WTC11 (cell line): ENCODE data around the gene SELENOV.

ENCODE experiments used
- ELF4 ChIP-seq: sonication (generic); formaldehyde crosslinking; IDR thresholded peaks from 2 replicates; pipeline ENCODE4 v1.8.1; 2022; ENCODE audit warnings: low read depth, mild to moderate bottlenecking, moderate library complexity, missing genetic modification reagents
- FOXJ3 ChIP-seq: sonication (generic); formaldehyde crosslinking; IDR thresholded peaks from 2 replicates; pipeline ENCODE4 v1.9.0; 2021; ENCODE audit warnings: missing genetic modification reagents, mild to moderate bottlenecking, borderline replicate concordance
- MXD4 ChIP-seq: fragments of 250-450 bp; sonication (Bioruptor Pico); IDR thresholded peaks from 2 replicates; pipeline ENCODE4 v1.8.0; 2021; ENCODE audit warnings: mild to moderate bottlenecking, moderate library complexity, borderline replicate concordance
- SMAD3 ChIP-seq: sonication (generic); formaldehyde crosslinking; IDR thresholded peaks from 2 replicates; pipeline ENCODE4 v1.8.0; 2022; ENCODE audit warnings: missing genetic modification reagents, mild to moderate bottlenecking, borderline replicate concordance
- SP1 ChIP-seq: sonication (generic); formaldehyde crosslinking; conservative IDR thresholded peaks from 2 replicates; pipeline ENCODE4 v1.8.1; 2022; ENCODE audit warnings: missing genetic modification reagents
- TF ChIP-seq, protein P1 (sequence below): fragments of 200-600 bp; IDR thresholded peaks from 2 replicates; pipeline ENCODE4 v1.8.0; 2022; ENCODE audit warnings: antibody characterized with exemption
- TF ChIP-seq, protein P2 (sequence below): sonication (generic); formaldehyde crosslinking; IDR thresholded peaks from 2 replicates; pipeline ENCODE4 v1.8.1; 2022; ENCODE audit warnings: low read depth, missing genetic modification reagents, borderline replicate concordance
- TF ChIP-seq, protein P3 (sequence below): sonication (generic); formaldehyde crosslinking; IDR thresholded peaks from 2 replicates; pipeline ENCODE4 v1.8.0; 2022; ENCODE audit warnings: mild to moderate bottlenecking, missing genetic modification reagents
- TF ChIP-seq, protein P4 (sequence below): sonication (generic); formaldehyde crosslinking; IDR thresholded peaks from 2 replicates; pipeline ENCODE4 v1.8.0; 2022; ENCODE audit warnings: mild to moderate bottlenecking, missing genetic modification reagents

DNA sequence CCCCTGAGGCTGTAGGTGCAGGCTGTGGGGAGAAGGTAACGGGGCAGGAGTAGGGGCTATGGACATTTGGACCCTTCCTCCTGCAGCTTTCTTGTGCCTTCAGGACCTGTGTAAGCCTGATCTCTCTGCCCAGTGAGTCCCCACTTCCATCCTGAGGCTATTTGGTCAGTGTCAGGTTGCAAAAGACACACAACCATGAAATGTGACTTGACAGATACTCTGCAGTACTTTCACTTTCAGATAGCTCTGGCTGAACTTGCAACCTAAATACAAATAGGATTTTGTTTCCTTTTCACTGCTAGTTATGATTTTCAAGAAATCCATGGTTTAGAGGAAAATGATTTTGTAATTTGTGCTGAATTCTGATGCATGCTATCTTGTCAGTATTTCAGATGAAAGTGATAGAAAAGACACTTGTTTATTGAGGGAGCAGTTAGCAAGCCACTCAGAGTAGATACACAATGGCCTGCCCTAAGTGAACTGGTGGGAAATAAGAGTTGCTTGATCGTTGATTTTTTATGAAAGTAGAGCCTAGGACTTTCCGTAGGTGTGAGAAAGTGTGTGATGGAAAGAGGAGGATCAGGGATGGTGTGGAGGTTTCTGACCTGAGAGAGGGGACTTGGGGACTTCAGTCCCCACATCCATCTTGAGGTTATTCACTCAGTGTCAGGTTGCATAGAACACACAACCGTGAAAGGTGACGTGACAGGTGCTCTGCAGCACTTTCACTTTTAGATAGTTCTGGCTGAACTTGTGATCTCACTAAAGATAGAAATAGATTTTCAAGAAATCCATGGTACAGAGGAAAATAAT, 43.1 kb downstream of the SELENOV start:
- TF ChIP-seq MXD4 (CRISPR knock-in tag) (no peak), SMAD3 (no peak), ELF4 (CRISPR knock-in tag) (no peak), FOXJ3 (CRISPR knock-in tag) (no peak), SP1 (CRISPR knock-in tag) (no peak)
- TF ChIP-seq, protein P1, sequence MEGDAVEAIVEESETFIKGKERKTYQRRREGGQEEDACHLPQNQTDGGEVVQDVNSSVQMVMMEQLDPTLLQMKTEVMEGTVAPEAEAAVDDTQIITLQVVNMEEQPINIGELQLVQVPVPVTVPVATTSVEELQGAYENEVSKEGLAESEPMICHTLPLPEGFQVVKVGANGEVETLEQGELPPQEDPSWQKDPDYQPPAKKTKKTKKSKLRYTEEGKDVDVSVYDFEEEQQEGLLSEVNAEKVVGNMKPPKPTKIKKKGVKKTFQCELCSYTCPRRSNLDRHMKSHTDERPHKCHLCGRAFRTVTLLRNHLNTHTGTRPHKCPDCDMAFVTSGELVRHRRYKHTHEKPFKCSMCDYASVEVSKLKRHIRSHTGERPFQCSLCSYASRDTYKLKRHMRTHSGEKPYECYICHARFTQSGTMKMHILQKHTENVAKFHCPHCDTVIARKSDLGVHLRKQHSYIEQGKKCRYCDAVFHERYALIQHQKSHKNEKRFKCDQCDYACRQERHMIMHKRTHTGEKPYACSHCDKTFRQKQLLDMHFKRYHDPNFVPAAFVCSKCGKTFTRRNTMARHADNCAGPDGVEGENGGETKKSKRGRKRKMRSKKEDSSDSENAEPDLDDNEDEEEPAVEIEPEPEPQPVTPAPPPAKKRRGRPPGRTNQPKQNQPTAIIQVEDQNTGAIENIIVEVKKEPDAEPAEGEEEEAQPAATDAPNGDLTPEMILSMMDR = no peak
- TF ChIP-seq, protein P2, sequence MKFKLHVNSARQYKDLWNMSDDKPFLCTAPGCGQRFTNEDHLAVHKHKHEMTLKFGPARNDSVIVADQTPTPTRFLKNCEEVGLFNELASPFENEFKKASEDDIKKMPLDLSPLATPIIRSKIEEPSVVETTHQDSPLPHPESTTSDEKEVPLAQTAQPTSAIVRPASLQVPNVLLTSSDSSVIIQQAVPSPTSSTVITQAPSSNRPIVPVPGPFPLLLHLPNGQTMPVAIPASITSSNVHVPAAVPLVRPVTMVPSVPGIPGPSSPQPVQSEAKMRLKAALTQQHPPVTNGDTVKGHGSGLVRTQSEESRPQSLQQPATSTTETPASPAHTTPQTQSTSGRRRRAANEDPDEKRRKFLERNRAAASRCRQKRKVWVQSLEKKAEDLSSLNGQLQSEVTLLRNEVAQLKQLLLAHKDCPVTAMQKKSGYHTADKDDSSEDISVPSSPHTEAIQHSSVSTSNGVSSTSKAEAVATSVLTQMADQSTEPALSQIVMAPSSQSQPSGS (CRISPR knock-in tag) = no peak
- TF ChIP-seq, protein P3, sequence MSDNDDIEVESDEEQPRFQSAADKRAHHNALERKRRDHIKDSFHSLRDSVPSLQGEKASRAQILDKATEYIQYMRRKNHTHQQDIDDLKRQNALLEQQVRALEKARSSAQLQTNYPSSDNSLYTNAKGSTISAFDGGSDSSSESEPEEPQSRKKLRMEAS (CRISPR knock-in tag) = no peak
- TF ChIP-seq, protein P4, sequence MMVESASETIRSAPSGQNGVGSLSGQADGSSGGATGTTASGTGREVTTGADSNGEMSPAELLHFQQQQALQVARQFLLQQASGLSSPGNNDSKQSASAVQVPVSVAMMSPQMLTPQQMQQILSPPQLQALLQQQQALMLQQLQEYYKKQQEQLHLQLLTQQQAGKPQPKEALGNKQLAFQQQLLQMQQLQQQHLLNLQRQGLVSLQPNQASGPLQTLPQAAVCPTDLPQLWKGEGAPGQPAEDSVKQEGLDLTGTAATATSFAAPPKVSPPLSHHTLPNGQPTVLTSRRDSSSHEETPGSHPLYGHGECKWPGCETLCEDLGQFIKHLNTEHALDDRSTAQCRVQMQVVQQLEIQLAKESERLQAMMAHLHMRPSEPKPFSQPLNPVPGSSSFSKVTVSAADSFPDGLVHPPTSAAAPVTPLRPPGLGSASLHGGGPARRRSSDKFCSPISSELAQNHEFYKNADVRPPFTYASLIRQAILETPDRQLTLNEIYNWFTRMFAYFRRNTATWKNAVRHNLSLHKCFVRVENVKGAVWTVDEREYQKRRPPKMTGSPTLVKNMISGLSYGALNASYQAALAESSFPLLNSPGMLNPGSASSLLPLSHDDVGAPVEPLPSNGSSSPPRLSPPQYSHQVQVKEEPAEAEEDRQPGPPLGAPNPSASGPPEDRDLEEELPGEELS (CRISPR knock-in tag) = no peak
